ENCODE data around the gene PPARG. TPM values are rescaled to one million over a fixed set of nuclear protein-coding genes. Genes with fewer than 3 reads are reported as not detected.

PPARG gene
- total RNA-seq, 1 experiment from 2014 or later: 71.6 TPM

DNA sequence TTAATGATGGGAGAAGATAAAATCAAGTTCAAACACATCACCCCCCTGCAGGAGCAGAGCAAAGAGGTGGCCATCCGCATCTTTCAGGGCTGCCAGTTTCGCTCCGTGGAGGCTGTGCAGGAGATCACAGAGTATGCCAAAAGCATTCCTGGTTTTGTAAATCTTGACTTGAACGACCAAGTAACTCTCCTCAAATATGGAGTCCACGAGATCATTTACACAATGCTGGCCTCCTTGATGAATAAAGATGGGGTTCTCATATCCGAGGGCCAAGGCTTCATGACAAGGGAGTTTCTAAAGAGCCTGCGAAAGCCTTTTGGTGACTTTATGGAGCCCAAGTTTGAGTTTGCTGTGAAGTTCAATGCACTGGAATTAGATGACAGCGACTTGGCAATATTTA, 127.9 kb downstream of the PPARG start:
- no peak overlapping the region for H3K4me2 ChIP-seq (ENCODE audit: low read length)
- H3K79me2 ChIP-seq (ENCODE audit: insufficient read depth, low read length): no peaks in the 10 kb centered on the region
- no peak for TF ChIP-seq EZH2phosphoT487 (IDR thresholded peaks at IDR 0.05; ENCODE audit: borderline replicate concordance)
- no peak for TF ChIP-seq FOSL1 (IDR thresholded peaks at IDR 0.05; ENCODE audit: low read depth)
- TF ChIP-seq, protein P1, sequence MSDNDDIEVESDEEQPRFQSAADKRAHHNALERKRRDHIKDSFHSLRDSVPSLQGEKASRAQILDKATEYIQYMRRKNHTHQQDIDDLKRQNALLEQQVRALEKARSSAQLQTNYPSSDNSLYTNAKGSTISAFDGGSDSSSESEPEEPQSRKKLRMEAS (IDR thresholded peaks at IDR 0.05): no peak
- TF ChIP-seq, protein P2, sequence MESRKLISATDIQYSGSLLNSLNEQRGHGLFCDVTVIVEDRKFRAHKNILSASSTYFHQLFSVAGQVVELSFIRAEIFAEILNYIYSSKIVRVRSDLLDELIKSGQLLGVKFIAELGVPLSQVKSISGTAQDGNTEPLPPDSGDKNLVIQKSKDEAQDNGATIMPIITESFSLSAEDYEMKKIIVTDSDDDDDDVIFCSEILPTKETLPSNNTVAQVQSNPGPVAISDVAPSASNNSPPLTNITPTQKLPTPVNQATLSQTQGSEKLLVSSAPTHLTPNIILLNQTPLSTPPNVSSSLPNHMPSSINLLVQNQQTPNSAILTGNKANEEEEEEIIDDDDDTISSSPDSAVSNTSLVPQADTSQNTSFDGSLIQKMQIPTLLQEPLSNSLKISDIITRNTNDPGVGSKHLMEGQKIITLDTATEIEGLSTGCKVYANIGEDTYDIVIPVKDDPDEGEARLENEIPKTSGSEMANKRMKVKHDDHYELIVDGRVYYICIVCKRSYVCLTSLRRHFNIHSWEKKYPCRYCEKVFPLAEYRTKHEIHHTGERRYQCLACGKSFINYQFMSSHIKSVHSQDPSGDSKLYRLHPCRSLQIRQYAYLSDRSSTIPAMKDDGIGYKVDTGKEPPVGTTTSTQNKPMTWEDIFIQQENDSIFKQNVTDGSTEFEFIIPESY (IDR thresholded peaks at IDR 0.05; ENCODE audit: extremely low read depth, insufficient replicate concordance, low read length): no peak
- TF ChIP-seq RAD21 (IDR thresholded peaks at IDR 0.05; ENCODE audit: low read depth): no peak
- no peak for TF ChIP-seq CBX3 (IDR thresholded peaks at IDR 0.05; ENCODE audit: low read depth)
- no peak for TF ChIP-seq ZFX (IDR thresholded peaks at IDR 0.05)
- no peak for TF ChIP-seq SRF (IDR thresholded peaks at IDR 0.05; ENCODE audit: low read depth)
- TF ChIP-seq, protein P3, sequence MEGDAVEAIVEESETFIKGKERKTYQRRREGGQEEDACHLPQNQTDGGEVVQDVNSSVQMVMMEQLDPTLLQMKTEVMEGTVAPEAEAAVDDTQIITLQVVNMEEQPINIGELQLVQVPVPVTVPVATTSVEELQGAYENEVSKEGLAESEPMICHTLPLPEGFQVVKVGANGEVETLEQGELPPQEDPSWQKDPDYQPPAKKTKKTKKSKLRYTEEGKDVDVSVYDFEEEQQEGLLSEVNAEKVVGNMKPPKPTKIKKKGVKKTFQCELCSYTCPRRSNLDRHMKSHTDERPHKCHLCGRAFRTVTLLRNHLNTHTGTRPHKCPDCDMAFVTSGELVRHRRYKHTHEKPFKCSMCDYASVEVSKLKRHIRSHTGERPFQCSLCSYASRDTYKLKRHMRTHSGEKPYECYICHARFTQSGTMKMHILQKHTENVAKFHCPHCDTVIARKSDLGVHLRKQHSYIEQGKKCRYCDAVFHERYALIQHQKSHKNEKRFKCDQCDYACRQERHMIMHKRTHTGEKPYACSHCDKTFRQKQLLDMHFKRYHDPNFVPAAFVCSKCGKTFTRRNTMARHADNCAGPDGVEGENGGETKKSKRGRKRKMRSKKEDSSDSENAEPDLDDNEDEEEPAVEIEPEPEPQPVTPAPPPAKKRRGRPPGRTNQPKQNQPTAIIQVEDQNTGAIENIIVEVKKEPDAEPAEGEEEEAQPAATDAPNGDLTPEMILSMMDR (IDR thresholded peaks at IDR 0.05 in 2 of 3, conservative IDR thresholded peaks at IDR 0.05 in 1 of 3; ENCODE audit: borderline replicate concordance in 1 of 3, insufficient read depth in 1 of 3, low read depth in 2 of 3, low read length in 2 of 3): no peak
- no peak for TF ChIP-seq ELF1 (IDR thresholded peaks at IDR 0.05; ENCODE audit: borderline replicate concordance, low read depth)
- no peak for TF ChIP-seq YY1 (IDR thresholded peaks at IDR 0.05; ENCODE audit: extremely low read depth, insufficient replicate concordance, low read depth, low read length)
- no peak for TF ChIP-seq EZH2 (IDR thresholded peaks at IDR 0.05)
- TF ChIP-seq, protein P4, sequence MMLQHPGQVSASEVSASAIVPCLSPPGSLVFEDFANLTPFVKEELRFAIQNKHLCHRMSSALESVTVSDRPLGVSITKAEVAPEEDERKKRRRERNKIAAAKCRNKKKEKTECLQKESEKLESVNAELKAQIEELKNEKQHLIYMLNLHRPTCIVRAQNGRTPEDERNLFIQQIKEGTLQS (IDR thresholded peaks at IDR 0.05): no peak
- ChIA-PET POLR2A (no interaction called here), CTCF (no interaction called here), RAD21 (ENCODE audit: low non-redundant PET in 1 of 2, low total read pairs in 2 of 2, uncharacterized antibody in 2 of 2, unreplicated experiment in 2 of 2) (no interaction called here)
- BruUV-seq (replicated peaks): no TSS peak
- no peaks in the 10 kb centered on the region for H3K27me3 ChIP-seq (ENCODE audit: insufficient read depth, low read length)
- DNase-seq (ENCODE audit: low read depth, low spot score): no peak
- H3K9me2 ChIP-seq (ENCODE audit: insufficient read depth): no peaks in the 10 kb centered on the region
- H3K9ac ChIP-seq (ENCODE audit: low read length): no peak overlapping the region
- H4K20me1 ChIP-seq (ENCODE audit: insufficient read depth): no peaks in the 10 kb centered on the region
- H3K4me1 ChIP-seq (ENCODE audit: control insufficient read depth in 1 of 2, insufficient read depth in 2 of 2, low read length in 2 of 2): peaks cover 0 to 18% of the 10 kb centered on the region in 2 experiments; a peak in 3 of 4 replicates
- intact Hi-C loops (cut with micrococcal nuclease): no loop called here
- no peaks in the 10 kb centered on the region for H3K36me3 ChIP-seq (ENCODE audit: control insufficient read depth in 1 of 2, insufficient read depth in 2 of 2, low read length in 2 of 2)
- H3K4me3 ChIP-seq (replicated peaks in 1 of 2; ENCODE audit: low read depth in 1 of 2, low read length in 2 of 2): no peak overlapping the region
- no peak overlapping the region for H2AFZ ChIP-seq (ENCODE audit: low read depth, low read length, poor library complexity, severe bottlenecking)
- H3K9me3 ChIP-seq (ENCODE audit: control insufficient read depth in 1 of 2, insufficient read depth in 1 of 2, low read depth in 1 of 2, low read length in 2 of 2): no peaks in the 10 kb centered on the region
- no peak for ATAC-seq
- no peak overlapping the region for H3K27ac ChIP-seq (ENCODE audit: low read depth, low read length)
